ENCODE data around the gene SNCA.

The SNCA gene

DNA sequence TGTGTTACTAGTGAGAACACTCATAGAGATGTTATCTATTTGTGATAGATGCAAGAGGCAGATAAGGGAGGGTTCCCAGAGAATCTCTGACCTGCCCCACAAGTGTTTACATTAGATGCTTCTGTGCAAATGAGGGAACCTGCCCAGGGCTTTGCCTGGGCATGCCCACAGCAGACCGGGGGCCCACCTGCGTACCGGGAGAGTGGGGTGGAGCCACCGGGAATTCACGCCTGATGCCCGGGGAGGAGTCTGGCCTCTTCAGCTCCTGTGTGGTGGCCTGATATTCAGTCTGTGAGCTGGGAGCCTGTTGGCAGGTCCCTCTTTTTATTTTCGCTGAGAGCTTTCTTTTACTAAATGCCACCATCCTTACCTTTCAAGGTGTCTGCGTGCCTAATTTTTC lies 155.7 kb downstream of the SNCA start:
- Histone ChIP-seq H3K4me1 (ENCODE audit: control insufficient read depth, insufficient read depth, low read length) (no peaks in the 10 kb centered on the region), H3K4me3 (ENCODE audit: low read depth, low read length) (no peak overlapping the region), H3K27ac (ENCODE audit: extremely low read depth, low read depth, low read length) (no peak overlapping the region), H3K9me3 (ENCODE audit: control insufficient read depth, insufficient read depth, low read depth, low read length) (no peaks in the 10 kb centered on the region), H3K36me3 (ENCODE audit: control insufficient read depth in 2 of 2, insufficient read depth in 1 of 2, low read length in 2 of 2) (no peaks in the 10 kb centered on the region)
- CTCF ChIA-PET = no interaction called here
- TF ChIP-seq, protein P1, sequence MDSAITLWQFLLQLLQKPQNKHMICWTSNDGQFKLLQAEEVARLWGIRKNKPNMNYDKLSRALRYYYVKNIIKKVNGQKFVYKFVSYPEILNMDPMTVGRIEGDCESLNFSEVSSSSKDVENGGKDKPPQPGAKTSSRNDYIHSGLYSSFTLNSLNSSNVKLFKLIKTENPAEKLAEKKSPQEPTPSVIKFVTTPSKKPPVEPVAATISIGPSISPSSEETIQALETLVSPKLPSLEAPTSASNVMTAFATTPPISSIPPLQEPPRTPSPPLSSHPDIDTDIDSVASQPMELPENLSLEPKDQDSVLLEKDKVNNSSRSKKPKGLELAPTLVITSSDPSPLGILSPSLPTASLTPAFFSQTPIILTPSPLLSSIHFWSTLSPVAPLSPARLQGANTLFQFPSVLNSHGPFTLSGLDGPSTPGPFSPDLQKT (IDR thresholded peaks at IDR 0.05; ENCODE audit: borderline replicate concordance, low read depth, low read length) = no peak
- TF ChIP-seq ZNF670 (tag by site-specific recombination; IDR thresholded peaks at IDR 0.05; ENCODE audit: low read depth) = no peak
- TF ChIP-seq, protein P2, sequence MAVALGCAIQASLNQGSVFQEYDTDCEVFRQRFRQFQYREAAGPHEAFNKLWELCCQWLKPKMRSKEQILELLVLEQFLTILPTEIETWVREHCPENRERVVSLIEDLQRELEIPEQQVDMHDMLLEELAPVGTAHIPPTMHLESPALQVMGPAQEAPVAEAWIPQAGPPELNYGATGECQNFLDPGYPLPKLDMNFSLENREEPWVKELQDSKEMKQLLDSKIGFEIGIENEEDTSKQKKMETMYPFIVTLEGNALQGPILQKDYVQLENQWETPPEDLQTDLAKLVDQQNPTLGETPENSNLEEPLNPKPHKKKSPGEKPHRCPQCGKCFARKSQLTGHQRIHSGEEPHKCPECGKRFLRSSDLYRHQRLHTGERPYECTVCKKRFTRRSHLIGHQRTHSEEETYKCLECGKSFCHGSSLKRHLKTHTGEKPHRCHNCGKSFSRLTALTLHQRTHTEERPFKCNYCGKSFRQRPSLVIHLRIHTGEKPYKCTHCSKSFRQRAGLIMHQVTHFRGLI (tag by site-specific recombination; IDR thresholded peaks at IDR 0.05) = no peak
- TF ChIP-seq SETDB1 (IDR thresholded peaks at IDR 0.05; ENCODE audit: insufficient read length, low read length) = no peak
- no peak for TF ChIP-seq ZNF146 (tag by site-specific recombination; IDR thresholded peaks at IDR 0.05)
- no peak for TF ChIP-seq ZNF214 (tag by site-specific recombination; IDR thresholded peaks at IDR 0.05; ENCODE audit: borderline replicate concordance)
- TF ChIP-seq ZNF501 (tag by site-specific recombination; IDR thresholded peaks at IDR 0.05) = no peak
- TF ChIP-seq ZNF175 (tag by site-specific recombination; IDR thresholded peaks at IDR 0.05) = no peak
- TF ChIP-seq ZIC2 (tag by site-specific recombination; IDR thresholded peaks at IDR 0.05) = no peak
- TF ChIP-seq MZF1 (tag by site-specific recombination; IDR thresholded peaks at IDR 0.05; ENCODE audit: borderline replicate concordance) = no peak
- no peak for TF ChIP-seq ZNF311 (tag by site-specific recombination; IDR thresholded peaks at IDR 0.05; ENCODE audit: borderline replicate concordance)
- no peak for TF ChIP-seq SCRT1 (tag by site-specific recombination; IDR thresholded peaks at IDR 0.05; ENCODE audit: borderline replicate concordance)
- no peak for TF ChIP-seq SP3 (tag by site-specific recombination; IDR thresholded peaks at IDR 0.05)
- POLR2A ChIA-PET = no interaction called here

DNA sequence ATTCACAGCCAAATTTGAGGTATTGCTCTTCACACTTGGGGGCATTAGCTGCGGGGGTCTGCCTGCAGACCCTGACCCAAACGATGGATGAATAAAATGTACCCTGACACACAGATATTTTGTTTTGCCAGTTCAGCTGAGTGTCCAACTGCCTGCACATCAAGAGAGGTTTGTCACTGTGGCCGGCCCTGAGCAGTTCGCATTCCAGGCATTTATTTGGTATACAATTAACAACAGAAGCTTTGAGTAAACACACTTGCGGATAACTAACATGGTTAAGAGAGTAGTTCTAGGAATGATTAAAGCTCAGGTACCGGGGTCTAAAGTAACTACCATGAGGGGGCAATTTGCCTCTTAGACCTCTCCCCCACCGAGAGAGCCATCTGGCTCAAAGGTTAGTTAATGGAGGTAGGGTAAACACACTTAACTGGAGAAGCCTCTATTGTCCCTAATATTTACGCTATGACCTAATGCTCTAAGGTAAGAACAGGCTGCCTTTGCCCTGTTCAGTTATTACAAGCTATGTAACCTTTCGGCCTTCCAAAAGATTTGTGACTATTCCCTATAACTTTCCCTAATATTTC lies 162.0 kb downstream of the SNCA start:
- CTCF ChIA-PET = no interaction called here
- POLR2A ChIA-PET = no interaction called here
- no peaks in the 10 kb centered on the region for H3K36me3 ChIP-seq (ENCODE audit: control insufficient read depth in 2 of 2, insufficient read depth in 1 of 2, low read length in 2 of 2)
- no peaks in the 10 kb centered on the region for H3K9me3 ChIP-seq (ENCODE audit: control insufficient read depth, insufficient read depth, low read depth, low read length)
- no peak overlapping the region for H3K4me3 ChIP-seq (ENCODE audit: low read depth, low read length)
- H3K4me1 ChIP-seq (ENCODE audit: control insufficient read depth, insufficient read depth, low read length) = no peaks in the 10 kb centered on the region
- H3K27ac ChIP-seq (ENCODE audit: extremely low read depth, low read depth, low read length) = no peak overlapping the region
- no peak for TF ChIP-seq ZNF776 (tag by site-specific recombination; IDR thresholded peaks at IDR 0.05; ENCODE audit: borderline replicate concordance)
- TF ChIP-seq ZFP41 (tag by site-specific recombination; IDR thresholded peaks at IDR 0.05; ENCODE audit: borderline replicate concordance) = no peak
- TF ChIP-seq ZNF138 (tag by site-specific recombination; IDR thresholded peaks at IDR 0.05; ENCODE audit: borderline replicate concordance) = no peak
- TF ChIP-seq, protein P3, sequence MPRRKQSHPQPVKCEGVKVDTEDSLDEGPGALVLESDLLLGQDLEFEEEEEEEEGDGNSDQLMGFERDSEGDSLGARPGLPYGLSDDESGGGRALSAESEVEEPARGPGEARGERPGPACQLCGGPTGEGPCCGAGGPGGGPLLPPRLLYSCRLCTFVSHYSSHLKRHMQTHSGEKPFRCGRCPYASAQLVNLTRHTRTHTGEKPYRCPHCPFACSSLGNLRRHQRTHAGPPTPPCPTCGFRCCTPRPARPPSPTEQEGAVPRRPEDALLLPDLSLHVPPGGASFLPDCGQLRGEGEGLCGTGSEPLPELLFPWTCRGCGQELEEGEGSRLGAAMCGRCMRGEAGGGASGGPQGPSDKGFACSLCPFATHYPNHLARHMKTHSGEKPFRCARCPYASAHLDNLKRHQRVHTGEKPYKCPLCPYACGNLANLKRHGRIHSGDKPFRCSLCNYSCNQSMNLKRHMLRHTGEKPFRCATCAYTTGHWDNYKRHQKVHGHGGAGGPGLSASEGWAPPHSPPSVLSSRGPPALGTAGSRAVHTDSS (tag by site-specific recombination; IDR thresholded peaks at IDR 0.05) = no peak
- TF ChIP-seq, protein P4, sequence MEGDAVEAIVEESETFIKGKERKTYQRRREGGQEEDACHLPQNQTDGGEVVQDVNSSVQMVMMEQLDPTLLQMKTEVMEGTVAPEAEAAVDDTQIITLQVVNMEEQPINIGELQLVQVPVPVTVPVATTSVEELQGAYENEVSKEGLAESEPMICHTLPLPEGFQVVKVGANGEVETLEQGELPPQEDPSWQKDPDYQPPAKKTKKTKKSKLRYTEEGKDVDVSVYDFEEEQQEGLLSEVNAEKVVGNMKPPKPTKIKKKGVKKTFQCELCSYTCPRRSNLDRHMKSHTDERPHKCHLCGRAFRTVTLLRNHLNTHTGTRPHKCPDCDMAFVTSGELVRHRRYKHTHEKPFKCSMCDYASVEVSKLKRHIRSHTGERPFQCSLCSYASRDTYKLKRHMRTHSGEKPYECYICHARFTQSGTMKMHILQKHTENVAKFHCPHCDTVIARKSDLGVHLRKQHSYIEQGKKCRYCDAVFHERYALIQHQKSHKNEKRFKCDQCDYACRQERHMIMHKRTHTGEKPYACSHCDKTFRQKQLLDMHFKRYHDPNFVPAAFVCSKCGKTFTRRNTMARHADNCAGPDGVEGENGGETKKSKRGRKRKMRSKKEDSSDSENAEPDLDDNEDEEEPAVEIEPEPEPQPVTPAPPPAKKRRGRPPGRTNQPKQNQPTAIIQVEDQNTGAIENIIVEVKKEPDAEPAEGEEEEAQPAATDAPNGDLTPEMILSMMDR (tag by site-specific recombination; IDR thresholded peaks at IDR 0.05) = no peak
- TF ChIP-seq SETDB1 (IDR thresholded peaks at IDR 0.05; ENCODE audit: insufficient read length, low read length) = no peak
- no peak for TF ChIP-seq GLI2 (tag by site-specific recombination; IDR thresholded peaks at IDR 0.05; ENCODE audit: borderline replicate concordance, low read depth)
- TF ChIP-seq ZNF324 (tag by site-specific recombination; IDR thresholded peaks at IDR 0.05) = no peak
- no peak for TF ChIP-seq ZNF221 (tag by site-specific recombination; IDR thresholded peaks at IDR 0.05; ENCODE audit: borderline replicate concordance)
- no peak for TF ChIP-seq ZNF10 (tag by site-specific recombination; IDR thresholded peaks at IDR 0.05)
- no peak for TF ChIP-seq KLF9 (tag by site-specific recombination; IDR thresholded peaks at IDR 0.05; ENCODE audit: low read depth)
- no peak for TF ChIP-seq EGR2 (tag by site-specific recombination; IDR thresholded peaks at IDR 0.05; ENCODE audit: low read depth)
- no peak for TF ChIP-seq ZNF837 (tag by site-specific recombination; IDR thresholded peaks at IDR 0.05)
- no peak for TF ChIP-seq MEIS1 (CRISPR knock-in tag; IDR thresholded peaks at IDR 0.05; ENCODE audit: borderline replicate concordance)

Measured in HEK293 (cell line).